Skeletal muscle cell (primary cell): ENCODE results near the gene NR6A1.
A peak's percentile ranks its signal among the peaks of the same experiment; 100 is the strongest.

Experiments
- DNase-seq: peaks from one replicate; pipeline ENCODE4 v3.0.0-alpha.2; 2010; ENCODE audit warnings: low read depth
- H3K4me3 ChIP-seq: 2 replicates; pipeline ENCODE4 v1.5.1; 2011; ENCODE audit warnings: low read depth, mild to moderate bottlenecking, control low read depth, low read length, moderate library complexity

NR6A1 gene

DNA sequence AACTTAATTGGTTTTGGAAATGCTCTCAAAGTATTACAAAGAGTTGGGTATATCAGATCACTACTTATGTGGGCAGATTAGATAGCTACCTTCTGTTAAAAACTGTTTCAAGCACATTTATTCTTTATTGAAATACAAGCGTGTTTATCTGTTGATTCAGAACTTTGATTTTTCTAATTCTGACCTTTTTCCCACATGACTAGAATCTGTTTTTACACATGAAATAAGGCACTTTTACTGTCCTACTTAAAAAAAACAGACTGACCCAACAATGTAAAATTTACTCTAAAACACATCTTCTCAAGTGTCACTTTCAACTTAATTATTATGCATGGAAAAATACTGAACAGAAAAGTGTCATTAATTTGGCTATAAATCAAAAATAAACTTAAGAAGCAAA, 4.8 kb downstream of the NR6A1 start:
- no peak for DNase-seq
- H3K4me3 ChIP-seq = no peak overlapping the region

DNA sequence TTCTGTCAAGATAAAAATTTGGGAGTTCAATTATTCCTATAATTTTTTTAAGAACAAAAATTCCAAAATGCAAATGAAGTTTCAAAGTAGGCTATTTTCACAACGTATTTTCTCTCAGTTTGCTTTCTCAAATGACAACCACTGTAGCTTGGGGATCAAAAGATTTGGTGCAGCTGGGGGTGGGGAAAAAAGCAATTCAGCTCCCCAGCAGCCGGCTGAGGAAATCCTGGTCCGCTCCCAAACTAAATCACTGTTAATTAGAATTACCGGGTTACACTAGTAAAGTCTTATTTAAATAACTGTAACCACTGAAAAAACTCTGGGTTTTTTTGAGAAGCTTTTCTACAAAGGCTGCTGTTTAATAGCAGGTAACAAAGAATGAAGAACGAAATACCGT, 5.7 kb downstream of the NR6A1 start:
- no peak for DNase-seq
- no peak overlapping the region for H3K4me3 ChIP-seq

DNA sequence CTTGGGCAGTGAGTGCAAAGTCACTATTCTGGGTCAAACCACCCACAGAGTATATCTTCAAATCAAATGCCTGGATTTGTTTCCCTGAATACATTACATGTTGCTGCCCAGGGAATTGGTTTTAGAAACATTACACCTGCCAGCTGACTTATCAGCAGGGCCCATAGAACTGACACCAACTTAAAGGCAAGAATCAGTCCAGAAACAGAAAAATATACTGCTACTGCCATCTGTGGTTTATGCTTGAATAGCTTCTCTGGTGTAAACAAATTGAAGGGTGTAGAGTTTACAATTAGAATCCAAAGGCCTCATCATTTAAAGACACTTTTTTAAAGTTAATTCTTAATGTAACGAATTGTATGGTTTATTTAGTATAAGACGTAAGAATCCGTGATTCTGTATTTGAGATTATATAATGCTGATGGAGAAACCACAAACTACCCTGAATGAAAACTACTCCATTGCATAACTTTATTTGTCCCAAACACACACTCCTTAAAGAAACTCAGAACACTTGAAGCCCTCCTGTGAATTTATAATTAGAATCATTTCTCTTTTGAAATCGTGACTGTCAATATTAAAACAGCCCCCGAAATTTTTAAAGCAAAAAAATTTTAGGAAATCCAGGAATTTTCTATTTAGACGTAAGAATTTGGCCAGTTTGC, 6.2 kb downstream of the NR6A1 start:
- H3K4me3 ChIP-seq = no peak overlapping the region
- DNase-seq = no peak

DNA sequence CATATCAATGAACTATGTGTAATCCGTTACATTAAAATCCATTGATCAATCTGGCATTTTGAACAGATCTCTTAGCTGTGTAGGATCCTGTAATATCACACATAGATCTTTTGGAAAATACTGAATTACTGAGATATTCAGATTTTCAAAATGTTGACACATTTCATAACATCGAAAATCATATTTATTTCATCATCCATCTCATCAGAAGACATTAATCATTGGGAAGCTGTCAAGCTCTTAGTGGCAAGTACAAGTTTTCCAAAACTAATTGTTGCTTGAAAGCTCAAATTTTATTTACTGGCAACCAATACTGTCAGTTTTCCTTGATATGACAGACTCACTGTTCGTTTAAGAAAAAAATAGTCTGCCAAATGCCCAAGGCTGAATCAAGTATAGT, 8.5 kb downstream of the NR6A1 start:
- no peak for DNase-seq

DNA sequence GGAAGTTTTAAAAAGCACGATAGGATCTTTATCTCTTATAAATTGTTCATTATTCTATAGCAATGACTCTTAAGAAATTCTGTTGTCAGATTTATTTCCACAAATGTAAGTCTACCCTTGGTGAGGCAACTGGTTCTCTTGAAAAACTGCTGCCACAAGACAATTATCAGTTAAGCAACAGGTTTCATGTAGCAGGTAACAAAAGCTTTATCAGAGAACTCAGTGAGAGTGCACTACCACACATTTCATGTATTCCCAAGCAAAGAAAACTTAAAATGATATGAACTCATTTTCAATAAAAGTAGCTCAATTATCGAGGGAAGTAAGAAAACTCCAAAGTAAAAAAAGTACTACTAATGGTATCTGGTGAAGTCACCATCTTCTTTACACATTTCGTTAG, 9.4 kb downstream of the NR6A1 start:
- no peak overlapping the region for H3K4me3 ChIP-seq
- DNase-seq = no peak

More for the DNA sequence above, 8.5 kb downstream of the NR6A1 start:
- no peak overlapping the region for H3K4me3 ChIP-seq

DNA sequence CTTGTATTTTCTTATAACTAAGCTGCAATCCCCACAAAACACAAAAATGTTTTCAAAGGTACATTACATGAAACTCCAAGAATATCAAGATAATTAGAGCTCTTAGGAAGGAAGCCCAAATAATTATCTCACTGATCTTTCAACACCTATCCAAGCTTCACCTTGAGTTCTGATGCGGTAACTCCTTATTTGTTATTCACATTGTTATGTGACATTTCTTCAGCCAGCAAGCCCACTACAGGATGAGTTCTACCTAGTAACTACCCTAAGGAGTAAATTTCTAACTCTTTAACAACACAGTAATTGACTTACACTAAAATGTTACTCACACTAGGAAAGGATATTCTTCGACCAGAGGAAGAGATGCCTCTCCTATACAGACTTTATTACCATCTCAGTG, 9.9 kb downstream of the NR6A1 start:
- no peak for DNase-seq
- no peak overlapping the region for H3K4me3 ChIP-seq

DNA sequence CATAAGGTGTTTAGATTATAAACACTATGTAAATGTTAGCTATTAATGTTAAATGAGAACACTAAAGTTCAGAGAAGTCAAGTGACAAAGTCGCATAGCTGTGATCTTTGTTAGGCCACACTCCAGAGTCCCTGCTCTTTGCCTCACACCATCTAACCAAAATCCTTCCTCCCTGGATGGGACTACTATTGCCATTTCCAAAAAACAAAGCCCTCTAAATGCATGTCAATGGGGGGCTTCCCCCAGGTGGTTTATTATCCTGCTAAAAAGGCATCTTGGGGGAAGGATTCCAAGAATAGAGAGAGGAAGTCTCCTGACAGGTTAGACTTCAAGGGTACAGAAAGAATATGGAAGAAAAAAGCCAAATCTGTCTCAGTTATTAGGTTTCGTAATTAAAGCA, 10.4 kb downstream of the NR6A1 start:
- DNase-seq = no peak
- H3K4me3 ChIP-seq = no peak overlapping the region

DNA sequence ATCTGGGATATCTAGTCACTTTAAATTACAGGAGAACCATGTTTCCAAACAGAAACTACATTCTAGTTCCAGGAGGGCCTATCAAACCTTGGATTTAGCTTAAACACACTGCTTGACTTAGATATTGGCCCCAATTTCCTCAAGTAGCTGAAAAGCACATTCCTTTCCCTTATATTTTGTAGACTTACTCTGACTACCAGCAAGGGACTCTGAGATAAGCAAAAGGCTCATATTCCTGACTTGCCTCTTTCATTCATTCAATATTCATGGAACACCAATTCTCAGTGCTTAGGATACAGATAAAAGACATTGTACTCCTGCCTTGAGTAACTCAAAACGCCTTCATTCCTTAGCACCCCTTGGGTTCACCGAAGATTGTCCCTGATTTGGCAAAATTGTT, 11.8 kb downstream of the NR6A1 start:
- no peak for DNase-seq
- H3K4me3 ChIP-seq = no peak overlapping the region

DNA sequence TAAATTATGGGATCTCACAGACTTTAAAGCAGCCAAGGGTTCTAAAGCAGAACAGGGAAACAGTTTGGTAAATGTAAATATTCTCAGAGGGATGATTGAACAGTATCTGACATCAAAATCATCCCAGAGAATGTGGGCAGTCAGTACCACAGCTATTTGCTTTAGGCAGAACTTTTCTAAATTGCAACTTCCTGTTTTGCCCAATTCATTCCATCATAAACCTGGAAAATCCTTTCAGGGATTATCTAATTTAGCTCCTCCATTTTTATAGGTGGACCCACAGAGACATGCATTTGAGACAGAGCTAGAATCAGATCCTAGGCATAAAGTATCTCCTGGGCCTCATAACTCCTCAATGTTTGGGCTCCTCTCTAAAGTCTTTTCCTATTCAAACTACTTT, 12.4 kb downstream of the NR6A1 start:
- no peak overlapping the region for H3K4me3 ChIP-seq
- no peak for DNase-seq

DNA sequence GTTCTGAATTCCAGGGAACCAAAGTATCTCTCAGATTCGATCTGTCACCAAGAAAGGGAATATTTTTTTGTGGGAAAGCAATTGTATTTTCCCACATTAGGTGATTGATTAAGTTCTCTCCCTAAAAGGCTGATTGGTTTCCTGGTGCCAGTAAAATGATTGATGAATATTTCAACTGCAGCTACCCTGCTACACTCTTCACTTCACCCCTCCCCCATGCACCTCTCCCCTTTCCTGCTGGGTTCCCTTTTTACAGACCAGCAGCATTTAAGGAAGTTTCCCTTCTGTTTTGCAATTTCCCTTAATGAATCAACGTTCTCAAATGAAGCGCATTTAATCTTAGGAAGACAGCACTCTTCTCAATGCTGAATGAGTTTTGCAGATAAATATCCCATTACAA, 13.1 kb downstream of the NR6A1 start:
- no peak for DNase-seq
- H3K4me3 ChIP-seq = no peak overlapping the region

DNA sequence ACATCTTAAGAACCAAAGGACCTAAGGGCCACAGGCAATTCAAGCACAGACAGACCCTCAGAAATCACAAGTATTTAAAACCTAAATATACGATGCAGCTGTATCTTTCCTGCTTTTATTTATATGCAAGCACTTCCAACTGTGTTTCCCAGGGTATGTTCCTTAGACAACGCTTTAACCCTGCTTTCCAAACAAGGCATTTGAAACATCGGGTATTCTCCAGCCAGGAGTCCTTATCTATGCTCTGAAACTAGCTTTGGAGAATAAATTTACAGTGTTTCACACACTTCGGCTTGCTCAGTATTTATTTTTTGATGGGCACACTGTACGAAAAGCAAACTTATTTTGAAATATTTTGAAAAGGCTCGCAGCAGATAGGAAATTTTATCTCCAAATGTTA, 13.5 kb downstream of the NR6A1 start:
- no peak overlapping the region for H3K4me3 ChIP-seq
- DNase-seq = no peak

DNA sequence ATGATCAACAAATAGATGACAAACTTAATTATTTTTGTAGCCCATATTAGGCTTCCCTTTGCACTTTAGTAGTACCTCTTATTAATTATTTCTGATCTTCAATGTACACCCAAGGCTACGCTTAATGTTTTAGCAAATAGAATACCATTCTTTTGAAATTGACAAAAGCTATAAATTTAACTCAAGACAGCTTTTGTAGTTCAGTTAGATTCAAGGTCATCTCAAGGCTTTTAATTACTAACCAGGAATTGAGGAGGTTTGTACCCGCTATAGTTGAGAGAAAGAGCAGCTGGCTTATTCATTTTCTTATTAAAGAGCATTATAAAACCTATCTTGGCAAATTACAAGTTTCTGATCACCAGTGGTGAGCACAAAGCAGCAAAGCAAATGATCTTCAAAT, 15.1 kb downstream of the NR6A1 start:
- DNase-seq = no peak
- H3K4me3 ChIP-seq = no peak overlapping the region

DNA sequence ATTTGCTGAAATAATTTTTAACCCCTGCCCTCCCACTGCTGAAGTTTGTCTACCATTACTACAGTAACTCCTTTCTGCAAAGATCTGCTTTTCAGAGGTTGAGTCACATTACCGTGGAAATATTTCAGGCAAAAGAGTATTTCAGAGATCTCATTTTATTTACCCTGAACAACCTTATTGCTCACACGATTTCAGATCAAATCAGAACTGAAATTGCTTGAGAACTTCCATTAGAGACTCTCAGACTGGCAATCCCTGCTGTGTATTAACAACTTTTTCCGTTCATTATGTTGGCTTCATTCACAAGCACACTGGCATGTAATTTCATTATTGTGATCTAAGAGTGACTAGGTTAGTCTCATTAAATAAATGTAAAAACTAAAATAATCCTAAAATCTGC, 16.1 kb downstream of the NR6A1 start:
- no peak for DNase-seq
- no peak overlapping the region for H3K4me3 ChIP-seq

DNA sequence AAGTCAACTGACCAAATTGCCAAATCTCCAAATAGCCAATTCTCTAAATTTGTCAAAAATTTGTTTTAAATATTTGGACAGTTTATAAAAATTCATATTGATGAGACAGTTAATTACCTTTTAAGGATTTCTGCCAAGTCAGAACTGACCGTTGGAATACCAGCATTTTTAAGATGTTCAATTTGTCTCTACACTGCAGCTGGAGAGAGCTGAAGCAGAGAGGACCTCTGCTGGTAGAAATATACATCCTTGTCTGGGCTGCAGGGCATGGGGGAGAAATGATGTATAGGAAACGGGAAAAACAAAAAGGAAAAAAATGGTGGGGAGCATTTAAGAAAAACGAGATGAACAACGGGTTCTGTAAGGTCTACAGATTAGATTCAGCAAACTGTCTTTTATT, 16.8 kb downstream of the NR6A1 start:
- no peak overlapping the region for H3K4me3 ChIP-seq
- DNase-seq = no peak

DNA sequence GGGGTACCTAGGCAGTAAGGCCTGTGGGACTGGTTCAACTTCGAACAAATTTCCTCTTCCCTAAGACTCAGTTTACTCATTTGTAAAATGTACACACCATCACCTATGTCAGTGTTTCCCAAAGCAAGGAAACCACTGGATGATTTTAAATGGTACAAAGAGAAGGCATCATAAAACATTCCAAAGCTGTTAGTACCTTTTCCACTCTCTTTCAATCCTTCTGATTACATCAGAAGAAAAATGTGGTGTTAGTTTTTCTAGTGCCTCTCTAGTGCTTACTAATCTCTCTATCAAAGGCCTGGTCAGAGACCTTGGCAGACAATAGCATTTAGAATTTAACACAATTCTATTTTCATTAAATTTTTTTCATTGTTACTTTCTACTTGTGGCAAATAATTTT, 18.1 kb downstream of the NR6A1 start:
- DNase-seq = peak; percentile 16
- H3K4me3 ChIP-seq = no peak overlapping the region

DNA sequence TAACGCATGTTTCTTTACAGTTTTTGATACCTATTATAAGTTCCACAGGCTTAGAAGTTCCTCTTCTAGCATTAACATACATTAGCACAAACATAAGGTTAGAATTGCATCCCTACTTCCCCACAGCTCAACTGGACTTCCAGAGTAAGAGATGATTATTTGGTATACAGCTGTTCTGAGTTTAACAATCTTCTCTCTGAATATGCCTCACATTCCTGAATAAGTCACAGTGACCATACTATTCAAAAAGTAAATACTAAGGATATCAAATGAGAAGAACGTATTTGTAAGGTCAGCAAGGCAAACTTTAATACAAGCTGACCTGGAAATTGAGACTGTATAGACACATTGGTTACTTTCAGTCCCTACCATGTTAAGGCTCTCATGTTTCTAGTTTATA, 21.3 kb downstream of the NR6A1 start:
- no peak for DNase-seq
- H3K4me3 ChIP-seq = no peak overlapping the region

DNA sequence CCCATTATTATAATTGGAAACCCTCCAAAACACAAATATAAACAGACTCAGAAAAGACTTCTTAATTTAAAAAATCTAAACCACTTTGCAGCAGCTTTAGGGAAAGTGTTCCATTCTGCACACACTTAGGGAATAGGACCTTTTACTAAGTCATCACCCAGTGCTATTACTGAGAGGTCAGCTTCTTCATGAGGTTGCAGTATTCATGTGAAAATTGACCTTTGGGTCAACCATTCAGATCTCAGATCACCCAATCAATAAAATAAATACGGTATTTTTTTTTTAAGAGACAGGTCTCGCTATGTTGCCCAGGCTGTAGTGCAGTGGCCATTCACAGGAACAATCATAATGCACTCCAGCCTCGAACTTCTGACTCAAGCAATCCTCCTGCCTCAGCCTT, 21.8 kb downstream of the NR6A1 start:
- no peak for DNase-seq
- H3K4me3 ChIP-seq = no peak overlapping the region

DNA sequence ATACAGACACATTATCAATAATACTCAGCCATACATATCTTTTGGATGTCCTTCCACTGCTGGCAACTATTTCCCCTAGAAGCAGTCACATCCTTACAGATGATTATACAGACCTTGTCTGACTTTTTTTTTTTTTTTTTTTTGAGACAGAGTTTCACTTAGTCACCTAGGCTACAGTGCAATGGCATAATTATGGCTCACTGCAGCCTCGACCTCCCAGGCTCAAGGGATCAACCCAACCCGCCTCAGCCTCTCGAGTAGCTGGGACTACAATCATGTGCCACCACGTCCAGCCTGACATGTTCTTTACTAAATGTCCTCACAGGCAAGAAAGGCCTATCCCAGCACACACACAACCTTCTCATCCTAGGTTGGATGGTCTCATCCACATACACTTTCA, 24.0 kb downstream of the NR6A1 start:
- no peak overlapping the region for H3K4me3 ChIP-seq
- no peak for DNase-seq

DNA sequence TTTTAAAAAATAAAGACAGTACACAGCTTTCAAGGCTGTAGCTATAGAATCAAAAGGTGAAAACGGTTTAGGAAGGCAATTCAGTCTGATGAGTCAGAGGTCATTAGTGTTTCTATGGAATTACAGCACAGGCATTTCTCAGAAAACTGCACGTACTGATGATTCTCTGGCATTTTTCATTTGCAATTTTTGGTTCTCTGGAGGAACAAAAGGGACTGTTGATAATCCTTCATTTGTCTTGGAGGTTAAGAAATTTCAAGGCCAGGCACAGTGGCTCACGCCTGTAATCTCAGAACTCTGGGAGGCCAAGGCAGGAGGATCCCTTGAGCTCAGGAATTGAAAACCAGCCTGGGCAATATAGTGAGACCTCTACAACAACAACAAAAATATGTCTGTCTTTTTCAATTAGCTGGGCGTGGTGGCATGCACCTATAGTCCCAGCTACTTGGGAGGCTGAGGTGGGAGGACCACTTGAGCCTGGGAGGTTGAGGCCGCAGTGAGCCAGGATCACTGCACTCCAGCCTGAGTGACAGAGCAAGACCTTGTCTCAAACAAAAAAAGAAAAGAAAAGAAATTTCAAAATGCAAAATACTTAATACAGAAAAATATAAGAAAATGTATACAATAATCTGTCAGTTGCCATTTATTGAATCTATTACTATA, 27.3 kb downstream of the NR6A1 start:
- no peak overlapping the region for H3K4me3 ChIP-seq
- DNase-seq = no peak

DNA sequence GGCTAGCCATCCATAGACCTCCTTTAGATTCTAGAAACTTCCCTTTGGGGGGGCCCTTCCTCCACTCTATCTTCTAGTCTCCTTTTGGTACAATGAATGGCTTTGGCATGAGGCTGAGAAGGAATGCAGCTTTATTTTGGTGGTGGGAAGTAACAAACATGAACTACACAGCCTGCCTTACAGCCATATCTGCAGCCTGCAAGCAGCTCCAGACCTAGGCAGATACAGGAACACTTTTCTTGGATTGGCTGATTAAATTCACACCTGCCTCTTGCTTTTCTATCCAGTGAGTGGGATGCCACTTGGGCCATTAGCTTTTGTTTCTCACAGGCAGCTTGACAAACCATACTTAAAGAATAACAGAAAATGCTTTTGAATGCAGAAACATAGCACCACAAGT, 28.2 kb downstream of the NR6A1 start:
- H3K4me3 ChIP-seq = no peak overlapping the region
- DNase-seq = no peak

DNA sequence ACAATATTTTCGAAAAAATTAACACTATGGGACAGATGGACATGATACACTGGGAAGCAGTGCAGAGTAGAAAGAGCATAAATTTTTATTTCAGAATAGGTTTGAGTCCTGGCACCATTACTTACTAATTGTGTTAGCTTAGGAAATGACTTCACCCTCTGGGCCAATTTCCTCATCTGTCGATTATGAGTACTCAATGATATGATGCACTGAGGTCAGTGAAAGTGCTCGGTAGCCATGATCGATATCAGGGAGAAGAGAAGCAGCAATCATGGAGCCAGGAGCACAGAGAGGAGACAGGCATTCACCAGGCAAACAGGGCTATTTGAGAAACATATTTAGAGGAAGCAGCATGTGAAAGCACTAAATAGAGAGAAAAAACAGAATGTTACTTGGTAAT, 29.4 kb downstream of the NR6A1 start:
- no peak for DNase-seq
- no peak overlapping the region for H3K4me3 ChIP-seq

DNA sequence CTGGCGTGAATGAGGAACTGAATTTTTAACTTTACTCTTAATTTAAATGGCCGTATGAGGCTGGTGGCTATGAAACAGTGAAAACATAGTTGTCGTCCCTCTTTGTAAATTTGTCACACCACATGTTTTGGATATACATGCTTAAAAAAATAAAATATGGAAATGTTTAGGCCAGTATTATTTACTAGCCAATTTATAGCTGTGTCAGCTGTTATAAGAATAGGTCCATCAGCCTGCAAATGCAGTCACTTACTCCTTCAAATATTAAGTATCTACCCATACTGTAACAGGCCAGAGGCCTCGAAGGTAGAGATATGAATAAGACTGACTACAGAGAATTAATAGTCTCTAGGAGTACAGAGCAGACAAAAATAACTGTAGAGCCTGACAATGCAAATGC, 30.0 kb downstream of the NR6A1 start:
- no peak for DNase-seq

More for the DNA sequence above, 30.0 kb downstream of the NR6A1 start:
- H3K4me3 ChIP-seq = no peak overlapping the region
